Neural cell (in vitro differentiated cells): ENCODE data around the gene STS. TPM values are rescaled to one million over a fixed set of nuclear protein-coding genes. Genes with fewer than 3 reads are reported as not detected.

ENCODE experiments used
- H2AFZ ChIP-seq: fragments of 200-600, 300-800 bp; sonication (generic), shearing (Covaris generic); 2 replicates; pipeline ENCODE4 v1.6.0; 2014; ENCODE audit warnings: low read depth, mild to moderate bottlenecking, antibody characterized with exemption, low read length, moderate library complexity
- H3F3A ChIP-seq: fragments of 200-600 bp; shearing (Covaris generic); 2 replicates; pipeline ENCODE4 v1.6.1; 2016; ENCODE audit warnings: mild to moderate bottlenecking, moderate library complexity, mixed read lengths, antibody characterized with exemption, low read length; ENCODE audit not compliant: insufficient read depth, poor library complexity, severe bottlenecking
- H3K27ac ChIP-seq: fragments of 200-600, 300-800 bp; sonication (generic), shearing (Covaris generic); 2 replicates; pipeline ENCODE4 v1.5.1; 2014; ENCODE audit warnings: mild to moderate bottlenecking, low read length, moderate library complexity
- H3K27me3 ChIP-seq: fragments of 300-800, 200-600 bp; sonication (generic), shearing (Covaris generic); 2 replicates; pipeline ENCODE4 v1.6.0; 2014; ENCODE audit warnings: mild to moderate bottlenecking, low read depth, low read length, moderate library complexity; ENCODE audit not compliant: insufficient read depth
- H3K36me3 ChIP-seq: fragments of 300-800, 200-600 bp; sonication (generic), shearing (Covaris generic); 2 replicates; pipeline ENCODE4 v1.5.1; 2014; ENCODE audit warnings: mild to moderate bottlenecking, antibody characterized with exemption, low read length, moderate library complexity; ENCODE audit not compliant: insufficient read depth
- H3K4me2 ChIP-seq: fragments of 300-800, 200-600 bp; sonication (generic), shearing (Covaris generic); 2 replicates; pipeline ENCODE4 v1.6.0; 2014; ENCODE audit warnings: mild to moderate bottlenecking, low read length
- H3K4me3 ChIP-seq: fragments of 300-800, 200-600 bp; sonication (generic), shearing (Covaris generic); 2 replicates; pipeline ENCODE4 v1.5.1; 2014; ENCODE audit warnings: mild to moderate bottlenecking, low read length, moderate library complexity
- H3K79me2 ChIP-seq: fragments of 200-600 bp; shearing (Covaris generic); replicated peaks from 2 replicates; pipeline ENCODE4 v1.6.0; 2014; ENCODE audit warnings: mild to moderate bottlenecking, low read length, moderate library complexity; ENCODE audit not compliant: insufficient read depth
- H3K9ac ChIP-seq: fragments of 300-800, 200-600 bp; sonication (generic), shearing (Covaris generic); 2 replicates; pipeline ENCODE4 v1.6.1; 2016; ENCODE audit warnings: mild to moderate bottlenecking, low read length, mixed read lengths
- H3K9me2 ChIP-seq: fragments of 200-600 bp; shearing (Covaris generic); 2 replicates; pipeline ENCODE4 v1.6.1; 2016; ENCODE audit warnings: mild to moderate bottlenecking, low read length, mixed read lengths; ENCODE audit not compliant: insufficient read depth
- H3K9me3 ChIP-seq: fragments of 200-600, 300-800 bp; sonication (generic), shearing (Covaris generic); 2 replicates; pipeline ENCODE4 v1.6.1; 2016; ENCODE audit warnings: mild to moderate bottlenecking, mixed run types, low read length, moderate library complexity, mixed read lengths
- H4K20me1 ChIP-seq: fragments of 200-600 bp; shearing (Covaris generic); 2 replicates; pipeline ENCODE4 v1.6.1; 2016; ENCODE audit warnings: mild to moderate bottlenecking, mixed run types; ENCODE audit not compliant: insufficient read depth
- EP300 ChIP-seq: fragments of 450-650 bp; conservative IDR thresholded peaks from 2 replicates; pipeline ENCODE4 v1.6.1; 2014; ENCODE audit warnings: antibody characterized with exemption, mild to moderate bottlenecking, moderate library complexity; ENCODE audit not compliant: poor library complexity, severe bottlenecking
- EZH2 ChIP-seq: fragments of 200-600, 300-800 bp; shearing (Covaris generic), sonication (generic); IDR thresholded peaks from 2 replicates; pipeline ENCODE4 v1.6.1; 2014; ENCODE audit warnings: antibody characterized with exemption, low read length, borderline replicate concordance, mild to moderate bottlenecking; ENCODE audit not compliant: insufficient read depth, poor library complexity, severe bottlenecking
- MXI1 ChIP-seq: fragments of 450-650 bp; conservative IDR thresholded peaks from 2 replicates; pipeline ENCODE4 v1.6.1; 2014; ENCODE audit warnings: antibody characterized with exemption, mild to moderate bottlenecking; ENCODE audit not compliant: poor library complexity, severe bottlenecking
- POLR2AphosphoS5 ChIP-seq: IDR thresholded peaks from 2 replicates; pipeline ENCODE4 v1.6.1; 2012
- RAD21 ChIP-seq: fragments of 450-650 bp; conservative IDR thresholded peaks from 2 replicates; pipeline ENCODE4 v1.6.1; 2014; ENCODE audit warnings: antibody characterized with exemption, mild to moderate bottlenecking, moderate library complexity
- SMC3 ChIP-seq: fragments of 450-650 bp; conservative IDR thresholded peaks from 2 replicates; pipeline ENCODE4 v1.6.1; 2014; ENCODE audit warnings: antibody characterized with exemption, mild to moderate bottlenecking, moderate library complexity; ENCODE audit not compliant: poor library complexity
- TAF1 ChIP-seq: IDR thresholded peaks from 2 replicates; pipeline ENCODE4 v1.6.1; 2012; ENCODE audit warnings: low read depth
- polyA plus RNA-seq: library from polyadenylated mRNA; depleted of rRNA; stranded (reverse); fragments of >200 nt; gene quantifications from 2 replicates; pipeline ENCODE4 v1.2.3, GENCODE V29; 2014
- TF ChIP-seq, protein P1 (sequence below): IDR thresholded peaks from 2 replicates; pipeline ENCODE4 v1.6.1; 2012; ENCODE audit warnings: borderline replicate concordance
- TF ChIP-seq, protein P2 (sequence below): fragments of 450-650 bp; IDR thresholded peaks from 2 replicates; pipeline ENCODE4 v1.5.1; 2014; ENCODE audit warnings: antibody characterized with exemption, mild to moderate bottlenecking, moderate library complexity; ENCODE audit not compliant: poor library complexity, severe bottlenecking

The STS gene
- polyA plus RNA-seq, 1 donor from 2014 or later = 1.7 TPM

DNA sequence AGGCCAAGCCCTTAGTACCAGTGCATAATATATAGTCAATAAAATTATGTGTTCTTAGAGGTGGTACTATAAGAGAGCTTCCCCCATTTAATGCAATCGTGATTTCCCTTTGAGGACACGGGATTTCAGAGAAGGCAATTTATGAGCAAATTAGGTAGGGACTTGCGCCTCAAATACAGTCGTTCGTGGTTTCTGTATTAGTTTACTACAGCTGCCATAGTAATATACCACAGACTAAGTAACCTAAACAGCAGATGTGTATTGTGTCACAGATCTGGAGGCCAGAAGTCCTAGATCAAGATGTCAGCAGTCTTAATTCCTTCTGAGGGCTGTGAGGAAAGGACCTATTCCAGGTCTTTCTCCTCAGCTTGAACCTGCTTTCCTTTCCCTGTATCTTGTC is 1.9 kb downstream of the STS start:
- no peaks in the 10 kb centered on the region for H3K27me3 ChIP-seq
- TF ChIP-seq, protein P1, sequence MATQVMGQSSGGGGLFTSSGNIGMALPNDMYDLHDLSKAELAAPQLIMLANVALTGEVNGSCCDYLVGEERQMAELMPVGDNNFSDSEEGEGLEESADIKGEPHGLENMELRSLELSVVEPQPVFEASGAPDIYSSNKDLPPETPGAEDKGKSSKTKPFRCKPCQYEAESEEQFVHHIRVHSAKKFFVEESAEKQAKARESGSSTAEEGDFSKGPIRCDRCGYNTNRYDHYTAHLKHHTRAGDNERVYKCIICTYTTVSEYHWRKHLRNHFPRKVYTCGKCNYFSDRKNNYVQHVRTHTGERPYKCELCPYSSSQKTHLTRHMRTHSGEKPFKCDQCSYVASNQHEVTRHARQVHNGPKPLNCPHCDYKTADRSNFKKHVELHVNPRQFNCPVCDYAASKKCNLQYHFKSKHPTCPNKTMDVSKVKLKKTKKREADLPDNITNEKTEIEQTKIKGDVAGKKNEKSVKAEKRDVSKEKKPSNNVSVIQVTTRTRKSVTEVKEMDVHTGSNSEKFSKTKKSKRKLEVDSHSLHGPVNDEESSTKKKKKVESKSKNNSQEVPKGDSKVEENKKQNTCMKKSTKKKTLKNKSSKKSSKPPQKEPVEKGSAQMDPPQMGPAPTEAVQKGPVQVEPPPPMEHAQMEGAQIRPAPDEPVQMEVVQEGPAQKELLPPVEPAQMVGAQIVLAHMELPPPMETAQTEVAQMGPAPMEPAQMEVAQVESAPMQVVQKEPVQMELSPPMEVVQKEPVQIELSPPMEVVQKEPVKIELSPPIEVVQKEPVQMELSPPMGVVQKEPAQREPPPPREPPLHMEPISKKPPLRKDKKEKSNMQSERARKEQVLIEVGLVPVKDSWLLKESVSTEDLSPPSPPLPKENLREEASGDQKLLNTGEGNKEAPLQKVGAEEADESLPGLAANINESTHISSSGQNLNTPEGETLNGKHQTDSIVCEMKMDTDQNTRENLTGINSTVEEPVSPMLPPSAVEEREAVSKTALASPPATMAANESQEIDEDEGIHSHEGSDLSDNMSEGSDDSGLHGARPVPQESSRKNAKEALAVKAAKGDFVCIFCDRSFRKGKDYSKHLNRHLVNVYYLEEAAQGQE = no peak
- TF ChIP-seq TAF1 (no peak), EZH2 (no peak), SMC3 (no peak), MXI1 (no peak)
- TF ChIP-seq, protein P2, sequence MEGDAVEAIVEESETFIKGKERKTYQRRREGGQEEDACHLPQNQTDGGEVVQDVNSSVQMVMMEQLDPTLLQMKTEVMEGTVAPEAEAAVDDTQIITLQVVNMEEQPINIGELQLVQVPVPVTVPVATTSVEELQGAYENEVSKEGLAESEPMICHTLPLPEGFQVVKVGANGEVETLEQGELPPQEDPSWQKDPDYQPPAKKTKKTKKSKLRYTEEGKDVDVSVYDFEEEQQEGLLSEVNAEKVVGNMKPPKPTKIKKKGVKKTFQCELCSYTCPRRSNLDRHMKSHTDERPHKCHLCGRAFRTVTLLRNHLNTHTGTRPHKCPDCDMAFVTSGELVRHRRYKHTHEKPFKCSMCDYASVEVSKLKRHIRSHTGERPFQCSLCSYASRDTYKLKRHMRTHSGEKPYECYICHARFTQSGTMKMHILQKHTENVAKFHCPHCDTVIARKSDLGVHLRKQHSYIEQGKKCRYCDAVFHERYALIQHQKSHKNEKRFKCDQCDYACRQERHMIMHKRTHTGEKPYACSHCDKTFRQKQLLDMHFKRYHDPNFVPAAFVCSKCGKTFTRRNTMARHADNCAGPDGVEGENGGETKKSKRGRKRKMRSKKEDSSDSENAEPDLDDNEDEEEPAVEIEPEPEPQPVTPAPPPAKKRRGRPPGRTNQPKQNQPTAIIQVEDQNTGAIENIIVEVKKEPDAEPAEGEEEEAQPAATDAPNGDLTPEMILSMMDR = no peak
- no peak overlapping the region for H3K4me3 ChIP-seq
- H3K9me2 ChIP-seq = no peaks in the 10 kb centered on the region
- no peaks in the 10 kb centered on the region for H3K79me2 ChIP-seq
- no peak overlapping the region for H3K9ac ChIP-seq
- no peak overlapping the region for H3K4me2 ChIP-seq
- H3F3A ChIP-seq = no peaks in the 10 kb centered on the region
- no peaks in the 10 kb centered on the region for H3K36me3 ChIP-seq
- no peak overlapping the region for H3K27ac ChIP-seq
- no peak overlapping the region for H2AFZ ChIP-seq
- no peaks in the 10 kb centered on the region for H3K9me3 ChIP-seq
- H4K20me1 ChIP-seq = no peaks in the 10 kb centered on the region

DNA sequence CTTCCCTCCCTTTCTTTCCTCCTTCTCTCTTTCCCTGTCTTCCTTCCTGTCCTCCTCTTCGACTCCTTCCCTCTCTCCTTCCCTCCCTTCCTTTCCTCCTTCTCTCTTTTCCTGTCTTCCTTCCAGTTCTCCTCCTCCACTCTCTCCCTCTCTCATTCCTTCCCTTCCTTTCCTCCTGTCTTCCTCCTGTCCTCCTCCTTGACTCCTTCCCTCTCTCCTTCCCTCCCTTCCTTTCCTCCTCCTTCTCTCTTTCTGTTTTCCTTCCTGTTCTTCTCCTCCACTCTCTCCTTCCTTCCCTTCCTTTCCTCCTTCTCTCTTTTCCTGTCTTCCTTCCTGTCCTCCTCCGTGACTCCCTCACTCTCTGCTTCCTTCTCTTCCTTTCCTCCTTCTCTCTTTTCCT is 5.7 kb downstream of the STS start:
- TF ChIP-seq TAF1 (no peak), RAD21 (no peak)
- H3K36me3 ChIP-seq = no peaks in the 10 kb centered on the region
- H3K9ac ChIP-seq = no peak overlapping the region
- no peak overlapping the region for H3K4me2 ChIP-seq
- H3K27ac ChIP-seq = no peak overlapping the region
- no peaks in the 10 kb centered on the region for H3K9me2 ChIP-seq
- H3K27me3 ChIP-seq = no peaks in the 10 kb centered on the region
- H3F3A ChIP-seq = no peaks in the 10 kb centered on the region
- H3K79me2 ChIP-seq = no peaks in the 10 kb centered on the region
- H3K4me3 ChIP-seq = no peak overlapping the region
- no peaks in the 10 kb centered on the region for H4K20me1 ChIP-seq
- H3K9me3 ChIP-seq = no peaks in the 10 kb centered on the region
- no peak overlapping the region for H2AFZ ChIP-seq

DNA sequence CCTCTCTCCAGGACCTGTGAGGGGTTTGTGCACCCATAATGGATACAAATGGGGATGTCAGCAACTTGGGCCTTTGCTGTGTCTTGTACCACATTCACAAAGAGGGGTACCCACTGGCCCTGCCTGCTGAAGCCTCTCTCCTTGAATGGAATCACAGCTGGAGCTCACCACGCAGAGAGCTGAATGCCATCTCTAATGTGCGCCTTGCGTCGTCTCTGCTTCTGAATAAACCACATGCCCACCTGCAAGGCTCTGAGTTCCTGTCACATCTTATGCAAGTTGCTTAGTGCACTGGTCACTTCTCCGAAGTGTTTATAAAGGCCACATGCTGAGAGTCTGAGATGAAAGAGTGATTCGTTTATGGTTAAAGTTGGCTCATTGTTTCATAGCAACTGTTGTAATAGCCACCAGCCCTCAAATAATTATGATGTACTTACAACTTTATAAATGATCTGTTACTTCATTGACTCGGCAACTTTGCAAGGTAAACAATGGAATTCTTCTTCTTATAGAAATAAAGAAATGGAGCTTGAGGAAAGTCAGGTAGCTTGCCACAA is 6.6 kb downstream of the STS start:
- H3K4me3 ChIP-seq = no peak overlapping the region
- no peaks in the 10 kb centered on the region for H3K27me3 ChIP-seq
- no peak for TF ChIP-seq EZH2
- no peak for TF ChIP-seq SMC3
- TF ChIP-seq, protein P1 = no peak
- TF ChIP-seq EP300 = no peak
- TF ChIP-seq RAD21 = no peak
- no peak for TF ChIP-seq TAF1
- no peak for TF ChIP-seq MXI1
- TF ChIP-seq POLR2AphosphoS5 = no peak
- TF ChIP-seq, protein P2 = no peak
- no peaks in the 10 kb centered on the region for H3K79me2 ChIP-seq
- no peak overlapping the region for H2AFZ ChIP-seq
- no peak overlapping the region for H3K9ac ChIP-seq
- H4K20me1 ChIP-seq = no peaks in the 10 kb centered on the region
- H3K9me2 ChIP-seq = no peaks in the 10 kb centered on the region
- H3F3A ChIP-seq = no peaks in the 10 kb centered on the region
- H3K9me3 ChIP-seq = no peaks in the 10 kb centered on the region
- no peaks in the 10 kb centered on the region for H3K36me3 ChIP-seq
- H3K27ac ChIP-seq = no peak overlapping the region
- no peak overlapping the region for H3K4me2 ChIP-seq
